NT2/D1 (cell line): ENCODE measurements around the gene C3orf22.

ENCODE experiments used
- SUZ12 ChIP-seq: IDR thresholded peaks from 2 replicates; pipeline ENCODE4 v1.6.1; 2011; ENCODE audit not compliant: insufficient read length, insufficient read depth; ENCODE audit errors: extremely low read depth
- YY1 ChIP-seq: IDR thresholded peaks from 2 replicates; pipeline ENCODE4 v1.6.1; 2011; ENCODE audit not compliant: insufficient read length, insufficient read depth
- ZNF274 ChIP-seq: IDR thresholded peaks from 2 replicates; pipeline ENCODE4 v1.6.1; 2011; ENCODE audit warnings: mild to moderate bottlenecking, low read depth, low read length

- TF ChIP-seq SUZ12 (no peak), ZNF274 (no peak), YY1 (no peak)
Observed at GRCh38 chr3:126500016-126500415, 58.7 kb downstream of the C3orf22 start.
